Lower leg skin (tissue), 4 donors: ENCODE measurements around the gene SP3. TPM values are rescaled to one million over a fixed set of nuclear protein-coding genes. Genes with fewer than 3 reads are reported as not detected.

Experiments
- DNase-seq, 2 donors: peaks; one replicate each; pipeline ENCODE4 v3.0.0-alpha.2; 2019; ENCODE audit warnings: low spot score in 2 of 2
- H3K4me3 ChIP-seq: fragments of 200-600 bp; sonication (generic); 2 replicates; pipeline ENCODE4 v1.5.1; 2017; ENCODE audit warnings: mild to moderate bottlenecking, low read depth; ENCODE audit not compliant: poor library complexity, severe bottlenecking
- CTCF ChIP-seq, 3 donors: fragments of 450-650 bp; IDR thresholded peaks; one replicate each; pipeline ENCODE4 v1.5.1; 2016; ENCODE audit warnings: antibody characterized with exemption in 3 of 3, mild to moderate bottlenecking in 3 of 3, moderate library complexity in 2 of 3
- POLR2A ChIP-seq, 2 donors: fragments of 450-650 bp; IDR thresholded peaks; one replicate each; pipeline ENCODE4 v1.6.1; 2016 to 2017; ENCODE audit warnings: antibody characterized with exemption in 2 of 2, mild to moderate bottlenecking in 1 of 2, moderate library complexity in 1 of 2
- whole genome bisulfite sequencing, 2 donors: methylation state at CpG; one replicate each; pipeline ENCODE4 v1.1.5; 2018; 5-methylcytosine and 5-hydroxymethylcytosine counted together
- intact Hi-C: fragments of 100-400 bp; cut with DNase I; formaldehyde crosslinking; loops from one replicate; pipeline ENCODE4 v1.15.0; 2023; ENCODE audit warnings: low total_unique reads
- total RNA-seq, 4 donors: library from RNA; depleted of rRNA; stranded (reverse); fragments of >200 nt; gene quantifications; one replicate each; pipeline ENCODE4 v1.1.0, GENCODE V29; 2016

The SP3 gene
- total RNA-seq, 4 donors from 2014 or later = 99.1 to 209 (median 124) TPM

DNA sequence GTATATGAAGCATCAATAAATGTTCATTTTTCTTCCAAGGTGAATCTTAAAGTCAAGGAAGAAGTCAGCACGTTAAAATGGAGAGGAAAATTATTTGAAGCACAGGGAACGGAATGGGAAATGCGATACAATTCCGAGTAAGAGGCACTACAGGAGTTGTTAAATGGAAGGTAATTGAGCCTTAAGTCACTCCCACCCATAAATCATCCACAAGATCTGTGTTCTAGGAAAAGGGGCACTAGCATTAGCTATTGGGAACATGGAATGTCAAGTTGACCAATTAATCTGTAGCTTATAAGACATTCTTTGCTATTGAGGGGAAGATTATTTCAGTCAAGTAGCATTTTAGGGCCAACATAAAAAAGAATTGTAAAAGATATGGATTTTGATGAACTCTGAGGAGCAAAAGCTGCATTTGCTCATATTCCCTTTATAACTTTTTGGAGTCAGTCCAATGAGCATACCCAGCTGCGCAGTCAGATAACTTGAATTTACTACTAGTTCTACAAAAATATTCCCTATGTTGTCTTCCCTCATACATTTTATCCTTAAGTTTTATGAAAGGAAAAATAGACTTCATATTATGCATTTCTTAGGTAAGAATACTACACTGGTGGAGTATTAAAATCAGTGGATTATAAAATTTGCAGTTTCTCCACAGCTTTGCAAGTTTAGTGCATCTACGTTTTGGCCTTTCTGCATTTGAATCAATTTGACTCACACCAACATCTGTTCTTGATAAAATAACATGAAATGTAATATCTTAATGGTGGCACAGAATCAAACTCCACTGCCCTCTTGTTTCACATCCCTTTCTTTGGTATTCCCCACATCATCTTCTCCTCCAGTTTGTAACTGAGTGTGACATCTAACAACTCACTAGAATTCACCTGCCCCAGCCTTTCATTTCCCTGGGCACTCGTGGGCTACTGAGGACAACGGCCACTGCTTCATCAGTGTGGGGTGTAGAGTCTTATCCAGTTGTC lies 95.6 kb downstream of the SP3 start:
- DNase-seq = no peak
- TF ChIP-seq POLR2A (IDR thresholded peaks at IDR 0.05) = no peak
- no peak for TF ChIP-seq CTCF (IDR thresholded peaks at IDR 0.05)
- intact Hi-C loops = no loop called here
- WGBS, 2 donors = 70 to 78% methylated on average over 8 of the region's 8 CpGs
- H3K4me3 ChIP-seq = no peak overlapping the region

GRCh38 chr2:173868406-173868805 lies 96.8 kb downstream of the SP3 start:
- intact Hi-C loops = no loop called here
- DNase-seq = peak in 1 of 2 donors; percentile 26
- H3K4me3 ChIP-seq = no peak overlapping the region
- 48 to 56% methylated on average over 3 of the region's 3 CpGs for WGBS, 2 donors
- TF ChIP-seq CTCF (IDR thresholded peaks at IDR 0.05) (no peak), POLR2A (IDR thresholded peaks at IDR 0.05) (no peak)

- peak in 1 of 2 donors; percentile 83 for DNase-seq
- TF ChIP-seq CTCF (IDR thresholded peaks at IDR 0.05) (no peak), POLR2A (IDR thresholded peaks at IDR 0.05) (no peak)
- WGBS, 2 donors = 38 to 39% methylated on average over 11 of the region's 11 CpGs
- no peak overlapping the region for H3K4me3 ChIP-seq
- intact Hi-C loops = no loop called here
These were observed 98.1 kb downstream of the SP3 start for GRCh38 chr2:173866874-173867618.

DNA sequence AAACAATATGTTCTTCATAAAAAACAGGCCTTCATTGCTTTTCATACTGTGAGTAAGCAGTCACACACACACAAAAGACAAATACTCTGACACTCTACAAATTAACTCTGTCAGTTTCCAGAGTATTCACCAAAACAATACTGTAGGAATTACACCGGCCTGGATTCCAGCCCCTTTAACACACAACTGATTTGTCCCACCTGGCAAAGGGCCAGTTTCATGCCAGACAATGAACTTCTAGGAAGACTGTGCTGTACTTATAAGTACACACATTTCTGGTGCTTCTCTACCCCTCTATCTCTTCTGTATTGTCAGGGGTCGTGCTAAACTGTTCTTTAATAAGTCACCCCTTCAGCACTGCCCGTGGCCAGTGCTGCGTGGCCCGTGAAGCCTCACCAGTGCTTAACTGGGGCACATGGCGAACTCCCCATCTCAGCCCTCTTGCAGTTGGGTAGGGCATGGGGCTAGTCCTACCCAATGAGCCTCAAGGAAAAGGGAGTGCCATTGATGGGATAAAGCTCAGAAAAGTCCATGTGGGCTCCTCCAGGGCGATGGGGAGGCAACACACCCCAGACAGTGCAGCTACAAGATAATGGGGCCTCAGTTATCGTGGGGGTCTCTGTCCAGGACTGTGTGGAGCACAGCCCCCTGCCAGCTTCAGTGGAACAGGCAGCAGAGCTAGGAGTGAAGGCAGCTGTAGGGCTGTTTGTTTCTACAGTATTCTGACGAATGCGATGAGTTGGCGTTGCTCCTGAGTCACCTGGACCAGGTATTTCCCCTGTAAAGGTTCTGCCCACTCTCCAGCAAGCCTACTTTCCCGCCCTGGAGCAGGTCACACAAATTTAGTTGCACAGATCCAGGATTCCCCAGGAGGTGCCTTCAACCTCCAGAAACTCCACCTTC lies 99.0 kb downstream of the SP3 start:
- TF ChIP-seq POLR2A (IDR thresholded peaks at IDR 0.05) (no peak), CTCF (IDR thresholded peaks at IDR 0.05) (no peak)
- intact Hi-C loops = no loop called here
- DNase-seq = peak in 1 of 2 donors; percentile 63
- no peak overlapping the region for H3K4me3 ChIP-seq
- WGBS, 2 donors = 65% methylated on average over 12 of the region's 12 CpGs

- peak in 1 of 2 donors; percentile 60 for DNase-seq
- TF ChIP-seq CTCF (IDR thresholded peaks at IDR 0.05) (no peak), POLR2A (IDR thresholded peaks at IDR 0.05) (no peak)
- intact Hi-C loops = no loop called here
- H3K4me3 ChIP-seq = no peak overlapping the region
- whole genome bisulfite sequencing, 2 donors = 59 to 69% methylated on average over 4 of the region's 4 CpGs
These were observed 102.5 kb downstream of the SP3 start for GRCh38 chr2:173862612-173863217.
